ENCODE measurements around the gene SLC26A5.
"Not testable (repeated sequence)": the region's sequence is repeated elsewhere in the genome, so short reads cannot be mapped to it uniquely, and the experiment has no call there.

Gene SLC26A5

GRCh38 chr7:103446049-103446520 is at the start of gene SLC26A5:
TSS of gene SLC26A5 (minus strand) at chr7:103446207. CDS start at chr7:103421514, 24,693 bp downstream.
- DNase-seq (ENCODE audit: low read depth in 2 of 2) = no peak

- DNase-seq (ENCODE audit: low read depth in 2 of 2) = no peak
Observed at GRCh38 chr7:103487419-103487818, 41.4 kb upstream of the SLC26A5 start.

- not testable (repeated sequence) for DNase-seq (ENCODE audit: low read depth in 2 of 2)
Observed at GRCh38 chr7:103486873-103487272, 40.9 kb upstream of the SLC26A5 start.

GRCh38 chr7:103480771-103481170 is 34.8 kb upstream of the SLC26A5 start:
- no peak for DNase-seq (ENCODE audit: low read depth in 2 of 2)

GRCh38 chr7:103474956-103475355 is 28.9 kb upstream of the SLC26A5 start:
- DNase-seq (ENCODE audit: low read depth in 2 of 2) = no peak

GRCh38 chr7:103469095-103469948 is 23.3 kb upstream of the SLC26A5 start:
- DNase-seq (ENCODE audit: low read depth in 2 of 2) = no peak

- DNase-seq (ENCODE audit: low read depth in 2 of 2) = no peak
Observed at GRCh38 chr7:103466814-103467213, 20.8 kb upstream of the SLC26A5 start.

- no peak for DNase-seq (ENCODE audit: low read depth in 2 of 2)
Observed at GRCh38 chr7:103462358-103462757, 16.4 kb upstream of the SLC26A5 start.

- DNase-seq (ENCODE audit: low read depth in 2 of 2) = peak in 1 of 2 experiments; percentile 1
Observed at GRCh38 chr7:103447073-103447960, 1.3 kb upstream of the SLC26A5 start.

- no peak for DNase-seq (ENCODE audit: low read depth in 2 of 2)
Observed at GRCh38 chr7:103445228-103446048, 569 bp downstream of the SLC26A5 start.

GRCh38 chr7:103439661-103440060 is 6.3 kb downstream of the SLC26A5 start:
- no peak for DNase-seq (ENCODE audit: low read depth in 2 of 2)

- no peak for DNase-seq (ENCODE audit: low read depth in 2 of 2)
Observed at GRCh38 chr7:103437623-103438022, 8.4 kb downstream of the SLC26A5 start.

GRCh38 chr7:103432712-103433111 is 13.3 kb downstream of the SLC26A5 start:
- DNase-seq (ENCODE audit: low read depth in 2 of 2) = no peak

GRCh38 chr7:103425177-103425576 is 20.8 kb downstream of the SLC26A5 start:
- DNase-seq (ENCODE audit: low read depth in 2 of 2) = no peak

GRCh38 chr7:103423467-103424179 is 22.4 kb downstream of the SLC26A5 start:
- no peak for DNase-seq (ENCODE audit: low read depth in 2 of 2)

- no peak for DNase-seq (ENCODE audit: low read depth in 2 of 2)
Observed at GRCh38 chr7:103420857-103421384, 25.1 kb downstream of the SLC26A5 start.

- no peak for DNase-seq (ENCODE audit: low read depth in 2 of 2)
Observed at GRCh38 chr7:103418241-103418640, 27.8 kb downstream of the SLC26A5 start.

- no peak for DNase-seq (ENCODE audit: low read depth in 2 of 2)
Observed at GRCh38 chr7:103413407-103413806, 32.6 kb downstream of the SLC26A5 start.

GRCh38 chr7:103412151-103412550 is 33.9 kb downstream of the SLC26A5 start:
- DNase-seq (ENCODE audit: low read depth in 2 of 2) = no peak

- DNase-seq (ENCODE audit: low read depth in 2 of 2) = not testable (repeated sequence)
Observed at GRCh38 chr7:103405789-103406613, 40.0 kb downstream of the SLC26A5 start.
